GM21619 (cell line): ENCODE data around the gene FAM20A.

Experiments
- ATAC-seq: cut with Tn5 transposase; IDR thresholded peaks from one replicate; pipeline ENCODE4 v1.9.1; 2021; ENCODE audit not compliant: unreplicated experiment

FAM20A gene

DNA sequence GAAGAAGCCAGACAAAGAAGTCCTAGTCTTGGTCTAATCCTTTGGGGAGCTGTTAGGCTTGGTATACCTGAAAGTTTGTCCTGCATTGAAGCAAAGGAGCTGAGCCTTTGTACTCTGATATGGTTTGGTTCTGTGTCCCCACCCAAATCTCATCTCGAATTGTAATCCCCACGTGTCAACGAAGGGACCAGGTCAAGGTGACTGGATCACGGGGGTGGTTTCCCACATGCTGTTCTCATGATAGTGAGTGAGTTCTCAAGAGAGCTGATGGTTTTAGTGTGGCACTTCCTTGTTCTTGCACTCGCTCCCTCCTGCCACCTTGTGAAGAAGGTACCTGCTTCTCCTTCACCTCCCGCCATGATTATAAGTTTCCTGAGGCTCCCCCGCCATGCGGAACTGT, 33.6 kb downstream of the FAM20A start:
- ATAC-seq: no peak

GRCh38 chr17:68567035-68567434, 34.1 kb downstream of the FAM20A start:
- no peak for ATAC-seq

GRCh38 chr17:68566442-68566738, 34.8 kb downstream of the FAM20A start:
- ATAC-seq: no peak

- no peak for ATAC-seq
Measured at GRCh38 chr17:68565661-68566441, 35.3 kb downstream of the FAM20A start.

DNA sequence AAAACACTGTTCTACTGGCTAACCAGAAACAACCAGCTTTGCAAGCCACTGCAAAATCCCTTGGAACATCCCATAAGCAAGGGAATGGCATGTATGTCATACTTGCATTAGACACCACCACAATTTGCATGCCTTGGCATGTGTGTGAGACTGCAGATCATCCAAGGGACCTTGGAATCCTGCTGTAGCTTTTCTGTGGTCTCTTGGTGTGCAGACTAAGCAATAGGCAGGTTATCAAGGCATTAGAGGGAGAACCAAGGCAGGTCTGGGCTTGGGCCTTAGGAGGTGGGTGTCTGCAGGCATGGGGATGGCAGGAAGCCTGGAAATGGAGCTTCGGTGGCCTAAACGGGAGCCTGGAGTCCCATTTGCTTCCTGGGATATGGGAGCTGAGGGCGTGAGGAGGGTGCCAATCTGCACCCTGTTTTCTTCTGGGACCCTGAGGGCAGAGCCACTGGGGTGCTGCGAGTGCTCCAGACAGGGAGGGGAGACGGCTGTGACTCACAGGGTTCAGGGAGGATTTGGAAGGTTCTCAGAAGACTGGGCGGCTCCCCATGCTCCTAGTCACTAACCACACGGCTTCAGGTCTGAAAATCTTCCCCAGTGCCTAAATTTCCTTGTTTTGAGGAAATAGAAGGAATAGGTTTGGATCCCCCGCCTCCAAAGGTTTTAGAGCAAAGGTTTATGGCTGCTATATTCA, 36.6 kb downstream of the FAM20A start:
- no peak for ATAC-seq

- ATAC-seq: no peak
Measured at GRCh38 chr17:68562736-68563135, 38.4 kb downstream of the FAM20A start.

DNA sequence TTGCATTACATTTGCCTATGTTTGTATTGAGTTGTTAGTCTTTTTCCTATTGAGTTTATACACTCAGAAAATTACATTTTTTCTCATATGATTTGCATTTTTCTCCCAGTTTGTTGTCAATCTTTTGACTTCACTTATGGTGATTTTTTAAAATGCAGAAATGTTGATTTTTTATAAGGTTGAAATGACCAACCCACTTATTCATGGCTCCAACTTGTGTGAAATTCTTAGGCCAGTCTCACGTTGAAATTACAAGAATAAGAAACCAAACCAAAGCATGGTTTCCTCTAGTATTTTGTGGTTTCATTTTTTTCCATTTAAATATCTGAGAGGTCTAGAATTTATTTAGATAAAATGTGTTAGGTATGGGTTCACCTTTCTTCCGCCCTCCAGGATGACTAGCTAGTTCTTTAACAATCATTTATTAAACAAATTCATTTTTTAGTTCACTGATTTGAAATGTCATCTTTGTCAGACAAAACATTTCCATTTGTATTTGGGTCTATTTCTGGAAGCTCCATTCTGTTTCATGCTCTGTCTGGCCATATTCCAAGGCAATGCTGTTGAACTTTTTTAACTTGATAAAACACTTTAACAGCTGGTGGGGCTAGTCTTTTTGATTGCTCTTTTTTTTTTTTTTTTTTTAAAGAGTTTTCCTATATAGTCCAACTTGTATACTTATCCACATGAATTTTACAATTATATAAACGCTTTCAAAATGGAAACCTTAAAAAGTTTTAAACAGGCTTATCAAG, 40.0 kb downstream of the FAM20A start:
- ATAC-seq: no peak

- ATAC-seq: no peak
Measured at GRCh38 chr17:68559316-68559715, 41.9 kb downstream of the FAM20A start.

DNA sequence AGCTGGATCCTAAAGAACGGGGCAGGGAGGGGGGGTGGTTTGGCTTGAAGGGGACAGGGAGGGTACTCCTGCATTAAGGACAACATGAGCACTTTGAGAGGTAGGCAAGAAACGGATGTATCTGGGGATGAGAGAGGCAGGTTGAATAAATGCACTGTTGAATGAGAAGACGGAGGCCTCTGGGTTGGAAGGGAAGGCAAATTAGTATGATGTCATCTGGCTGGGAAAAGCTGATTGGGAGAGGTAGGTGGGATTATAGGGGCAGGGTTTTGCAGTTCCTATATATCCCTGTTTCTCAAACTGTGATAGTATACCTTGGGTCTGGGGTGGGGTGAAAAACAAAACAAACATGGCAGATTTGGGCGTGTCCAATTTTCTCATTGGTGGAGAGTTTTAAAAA, 44.6 kb downstream of the FAM20A start:
- no peak for ATAC-seq

GRCh38 chr17:68544111-68544915, 56.9 kb downstream of the FAM20A start:
- ATAC-seq: no peak

DNA sequence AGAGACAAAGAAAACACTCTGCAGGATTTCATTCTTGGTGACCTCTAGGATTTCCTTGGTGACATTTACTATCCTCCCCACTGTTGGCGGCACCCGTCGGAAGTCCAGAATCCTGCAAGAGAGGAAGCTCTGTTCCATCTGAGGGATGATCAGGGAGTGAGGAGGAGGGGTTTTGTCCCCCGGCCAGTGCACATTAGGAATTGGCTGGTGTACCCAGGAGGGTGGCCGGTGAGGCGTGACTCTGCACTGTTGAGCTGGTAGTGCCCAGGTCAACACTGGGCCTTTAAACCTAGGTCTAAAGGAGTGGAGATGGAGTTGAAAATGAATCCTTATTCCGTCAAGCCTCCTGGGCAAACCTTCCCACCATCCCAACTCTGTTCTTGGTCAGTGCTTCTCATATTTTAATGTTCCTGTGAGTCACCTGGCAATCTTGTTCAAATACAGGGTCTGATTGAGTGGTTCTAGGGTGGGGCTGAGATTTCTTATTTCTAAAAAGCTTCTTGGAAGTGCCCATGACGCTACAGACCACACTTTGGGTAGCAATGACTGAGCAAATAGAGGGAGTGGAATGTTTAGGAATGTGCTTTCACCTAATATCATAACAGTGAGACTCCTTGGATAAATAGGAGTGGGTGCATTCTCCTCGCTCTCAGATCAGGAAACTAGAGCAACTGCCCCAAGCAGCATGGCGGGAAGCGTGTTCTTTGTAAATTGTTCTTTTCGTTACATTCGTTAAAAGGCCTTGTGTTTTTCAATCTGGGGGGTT, 58.3 kb downstream of the FAM20A start:
- no peak for ATAC-seq

DNA sequence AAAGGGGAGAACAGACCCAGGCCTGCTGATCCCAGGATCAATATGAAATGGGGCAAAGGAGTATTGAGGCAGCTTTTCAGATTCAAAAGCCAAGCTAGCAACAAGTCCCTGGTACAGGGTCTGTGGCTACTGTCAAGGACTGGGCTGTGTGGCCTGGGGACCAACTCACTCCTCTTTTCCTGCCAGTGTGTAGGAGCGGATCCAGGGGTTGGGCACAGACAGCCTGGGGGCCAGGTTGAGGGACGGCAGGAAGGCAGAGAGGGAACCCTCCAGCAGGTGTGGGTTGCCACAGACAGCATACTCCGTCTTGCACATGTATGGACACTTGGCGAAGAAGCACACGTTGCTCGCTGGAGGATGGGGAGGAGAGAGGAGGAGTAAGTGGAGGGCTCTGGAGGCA, 59.4 kb downstream of the FAM20A start:
- ATAC-seq: no peak

DNA sequence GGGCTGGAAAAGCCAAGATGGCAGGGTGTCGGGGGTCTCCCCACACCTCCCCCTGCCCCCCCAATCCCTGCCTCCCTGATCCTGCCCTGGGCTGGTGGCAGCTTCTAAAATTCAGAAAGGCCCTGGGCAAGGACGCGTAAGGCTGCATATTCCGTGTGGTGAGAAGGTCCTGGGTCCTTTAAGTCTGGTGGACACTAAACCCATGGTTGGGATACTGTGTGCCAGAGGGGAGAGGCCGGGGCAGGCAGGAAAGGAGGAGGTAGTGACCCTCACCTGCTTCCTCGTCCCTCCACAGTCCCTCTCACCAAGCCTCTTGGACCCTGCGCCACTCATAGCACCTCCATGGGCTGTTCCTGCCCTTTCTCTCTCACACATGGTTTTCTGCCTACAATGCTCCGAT, 60.2 kb downstream of the FAM20A start:
- no peak for ATAC-seq

DNA sequence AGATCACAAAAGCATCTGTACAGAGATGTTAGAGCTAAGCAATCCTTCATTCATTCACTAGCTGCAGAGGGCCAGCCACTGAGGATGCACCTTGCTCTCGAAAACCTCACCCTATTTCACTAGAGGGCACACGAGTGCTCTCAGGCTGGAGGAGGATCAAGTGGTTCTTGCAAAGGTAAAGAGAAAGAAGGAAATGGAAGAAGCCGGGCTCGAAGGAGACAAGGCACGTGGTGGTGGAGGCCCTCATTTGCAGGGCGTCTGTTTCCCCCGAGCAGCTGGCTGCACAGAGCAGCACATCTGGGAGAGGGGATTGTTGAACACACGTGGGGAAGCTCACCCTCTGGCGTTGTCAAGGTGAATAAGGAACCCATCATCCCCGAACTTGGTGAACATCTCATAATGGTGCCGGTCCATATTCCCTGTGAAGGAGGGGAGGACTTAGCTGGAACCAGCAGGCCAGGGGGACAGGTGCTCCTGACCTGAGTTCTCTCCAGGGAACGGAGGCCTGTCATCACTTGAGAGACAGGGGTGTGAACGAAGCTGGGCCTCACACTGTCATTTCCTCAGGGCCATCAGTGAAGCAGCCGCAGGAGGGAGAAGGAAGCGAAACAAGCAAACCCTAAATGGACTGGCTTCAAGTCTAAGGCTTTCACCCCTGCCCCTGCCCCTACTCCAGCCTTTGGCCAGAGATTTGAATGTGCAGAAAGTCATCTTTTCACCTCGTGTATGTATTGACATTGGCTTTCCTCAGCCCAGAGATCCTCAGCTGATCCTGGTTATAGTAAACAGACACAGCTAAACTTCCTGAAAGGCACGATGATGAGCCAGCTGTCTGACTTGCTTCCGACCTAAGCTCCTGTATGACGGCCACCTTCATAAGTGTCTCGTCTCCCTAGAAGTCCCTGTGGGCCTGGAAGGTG, 61.4 kb downstream of the FAM20A start:
- ATAC-seq: no peak

GRCh38 chr17:68535922-68536321, 65.2 kb downstream of the FAM20A start:
- ATAC-seq: no peak

- ATAC-seq: no peak
Measured at GRCh38 chr17:68534695-68535088, 66.5 kb downstream of the FAM20A start.

DNA sequence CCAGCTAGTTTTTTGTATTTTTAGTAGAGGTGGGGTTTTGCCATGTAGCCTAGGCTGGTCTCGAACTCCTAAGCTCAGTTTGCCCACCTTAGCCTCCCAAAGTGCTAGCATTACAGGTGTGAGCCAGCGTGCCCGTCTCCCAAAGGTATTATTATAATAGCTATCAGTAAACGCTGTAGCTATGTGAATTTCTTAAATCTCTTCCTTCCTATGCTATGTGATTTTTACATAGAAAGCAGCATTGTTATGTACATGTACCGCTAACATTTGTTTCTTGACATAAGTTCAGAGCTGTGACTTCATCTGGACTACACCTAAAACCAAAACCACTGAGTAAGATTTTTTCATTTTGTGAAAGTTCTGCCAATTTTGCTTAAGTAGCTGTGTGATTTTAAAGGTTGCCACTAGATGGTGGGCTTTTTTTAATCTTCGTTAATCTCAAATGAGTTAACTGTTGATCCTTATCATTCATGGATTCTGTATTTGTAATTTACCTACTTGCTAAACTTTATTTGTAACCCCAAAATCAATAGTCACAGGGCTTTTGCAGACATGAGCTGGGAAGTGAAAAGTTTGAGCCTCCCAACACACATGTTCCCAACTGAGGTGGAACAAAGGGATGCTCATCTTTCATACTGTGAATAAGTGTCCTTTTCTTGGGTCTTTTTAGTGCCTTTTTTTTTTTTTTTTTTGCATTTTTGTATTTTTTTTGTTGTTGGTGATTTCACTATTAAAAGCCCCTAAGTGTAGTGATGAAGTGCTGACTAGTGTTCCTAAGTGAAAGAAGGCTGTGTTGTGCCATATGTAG, 67.1 kb downstream of the FAM20A start:
- no peak for ATAC-seq

- no peak for ATAC-seq
Measured at GRCh38 chr17:68532826-68533225, 68.3 kb downstream of the FAM20A start.

- ATAC-seq: no peak
Measured at GRCh38 chr17:68531252-68531651, 69.9 kb downstream of the FAM20A start.
